SK-N-MC (cell line): ENCODE results near the gene ZFAND3.

Experiments used
- EZH2 ChIP-seq: fragments of 200-600 bp; sonication (generic); IDR thresholded peaks from one replicate; pipeline ENCODE4 v1.6.1; 2017; ENCODE audit warnings: antibody characterized with exemption
- FOXP2 ChIP-seq: optimal IDR thresholded peaks from 2 replicates; pipeline ENCODE3; 2011; ENCODE audit warnings: mild to moderate bottlenecking, moderate library complexity; ENCODE audit not compliant: insufficient read depth; ENCODE audit errors: extremely low read length, control extremely low read depth
- POLR2AphosphoS5 ChIP-seq: IDR thresholded peaks from 2 replicates; pipeline ENCODE4 v1.6.1; 2012; ENCODE audit warnings: mild to moderate bottlenecking, low read depth, low read length, borderline replicate concordance

- TF ChIP-seq POLR2AphosphoS5 (no peak), EZH2 (no peak), FOXP2 (no peak)
Observed at GRCh38 chr6:38188677-38189335, 369.3 kb downstream of the ZFAND3 start.
